AG10803 (cell line): ENCODE measurements around the gene PAK4.

Source experiments
- DNase-seq: peaks from one replicate; pipeline ENCODE4 v3.0.0; 2010; ENCODE audit warnings: low read depth
- H3K4me3 ChIP-seq: 2 replicates; pipeline ENCODE4 v1.5.1; 2011; ENCODE audit warnings: mild to moderate bottlenecking, low read length, control low read depth
- CTCF ChIP-seq: conservative IDR thresholded peaks from 2 replicates; pipeline ENCODE4 v1.5.1; 2011; ENCODE audit warnings: mild to moderate bottlenecking, low read length, control low read depth, inconsistent platforms

Gene PAK4

GRCh38 chr19:39156326-39157230 lies 31.0 kb downstream of the PAK4 start:
- H3K4me3 ChIP-seq = peak overlapping the region; percentile 27
- peak; percentile 8 for DNase-seq

GRCh38 chr19:39157275-39157996 lies 31.9 kb downstream of the PAK4 start:
- no peak overlapping the region for H3K4me3 ChIP-seq
- DNase-seq = no peak
- no peak for TF ChIP-seq CTCF

More at GRCh38 chr19:39156326-39157230, 31.0 kb downstream of the PAK4 start:
- TF ChIP-seq CTCF = no peak

GRCh38 chr19:39157997-39158389 lies 32.4 kb downstream of the PAK4 start:
- no peak overlapping the region for H3K4me3 ChIP-seq
- no peak for TF ChIP-seq CTCF
- no peak for DNase-seq

GRCh38 chr19:39158646-39159260 lies 33.2 kb downstream of the PAK4 start:
- no peak for TF ChIP-seq CTCF
- H3K4me3 ChIP-seq = no peak overlapping the region
- no peak for DNase-seq

- DNase-seq = peak; percentile 67
- H3K4me3 ChIP-seq = no peak overlapping the region
- no peak for TF ChIP-seq CTCF
These were observed 34.9 kb downstream of the PAK4 start for GRCh38 chr19:39160523-39160861.

GRCh38 chr19:39160889-39161672 lies 35.5 kb downstream of the PAK4 start:
- no peak overlapping the region for H3K4me3 ChIP-seq
- TF ChIP-seq CTCF = no peak
- DNase-seq = peak; percentile 33
